Measurements from ENCODE around the gene TUBA4A. TPM values are rescaled to one million over a fixed set of nuclear protein-coding genes. Genes with fewer than 3 reads are reported as not detected.

TUBA4A gene
- total and polyA plus RNA-seq, 9 of the 15 experiments (the other 6 are each of a cell fraction or from before 2014, with no cell fraction given) = 25.1 to 174 (median 42.4) TPM

DNA sequence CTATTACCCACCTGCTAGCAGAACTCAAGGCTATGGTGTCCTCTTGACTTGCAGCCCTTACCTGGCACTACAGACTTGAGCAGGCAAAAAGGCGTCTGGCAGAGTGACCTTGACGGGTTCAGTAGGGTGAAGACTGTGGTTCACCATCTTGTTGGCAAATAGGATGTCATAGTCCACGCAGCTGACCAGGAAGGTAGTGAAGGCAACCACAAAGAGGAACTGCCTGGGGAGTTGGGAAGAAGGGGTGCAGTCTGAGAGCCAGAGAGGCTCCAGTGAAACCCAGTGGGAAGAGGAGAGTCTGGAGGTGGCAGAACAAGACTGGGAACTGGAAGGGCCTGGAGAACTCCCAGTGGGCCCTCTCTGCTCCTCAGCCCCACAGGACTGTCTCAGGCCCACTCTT, 28.4 kb downstream of the TUBA4A start:
- no TSS peak for BruUV-seq (replicated peaks)
- Histone ChIP-seq H4K20me1 (replicated peaks; ENCODE audit: control insufficient read depth, insufficient read depth, low read length) (no peaks in the 10 kb centered on the region), H3K4me3 (no peak overlapping the region), H3K4me2 (ENCODE audit: insufficient read depth, low read length) (no peak overlapping the region), H3K79me2 (ENCODE audit: control insufficient read depth, insufficient read depth, low read length) (peaks cover 34% of the 10 kb centered on the region), H3K36me3 (ENCODE audit: control insufficient read depth, insufficient read depth, low read length) (peaks cover 67% of the 10 kb centered on the region), H3K27me3 (ENCODE audit: control insufficient read depth in 2 of 2, insufficient read depth in 2 of 2, low read length in 2 of 2) (no peaks in the 10 kb centered on the region), H3K9me1 (ENCODE audit: control insufficient read depth, insufficient read depth, low read length) (no peaks in the 10 kb centered on the region), H3K4me1 (replicated peaks in 1 of 2; ENCODE audit: control insufficient read depth in 2 of 2, insufficient read depth in 2 of 2, low read length in 2 of 2) (peaks cover 9 to 24% of the 10 kb centered on the region in 2 experiments; a peak in 3 of 5 replicates), H2AFZ (ENCODE audit: low read depth, low read length) (no peak overlapping the region), H3K9ac (ENCODE audit: insufficient read depth in 1 of 2, low read depth in 2 of 2, low read length in 2 of 2) (no peak overlapping the region; a peak in 1 of 4 replicates), H3K9me3 (replicated peaks; ENCODE audit: control insufficient read depth, insufficient read depth, low read depth, low read length) (no peaks in the 10 kb centered on the region), H3K27ac (ENCODE audit: extremely low read depth, low read depth, low read length) (no peak overlapping the region; the same call in 2 of the 3 replicates)
- ChIA-PET CTCF (ENCODE audit: low intra/inter-chr PET ratio) (no interaction called here), POLR2A (no interaction called here)
- ATAC-seq = no peak
- intact Hi-C loops (cut with micrococcal nuclease) (loop anchor here (5.0 kb wide), 1 partner anchor 72 kb away; no protein-coding TSS in a partner anchor), in situ Hi-C loops (cut with MboI) (no loop called here)
- DNase-seq (ENCODE audit: extremely low read depth in 1 of 4, low spot score in 3 of 4) = no peak
- no peak for FAIRE-seq
- TF ChIP-seq SPI1 (IDR thresholded peaks at IDR 0.05; ENCODE audit: borderline replicate concordance, low read depth, low read length) (0 out of 2 replicates have a peak, but pooled peaks have one; percentile 27), ILK (tag; IDR thresholded peaks at IDR 0.05; ENCODE audit: borderline replicate concordance, low read depth) (no peak)
- WGBS (ENCODE audit: insufficient coverage, low coverage, missing lambda C conversion rate) = 92% methylated on average over 3 of the region's 3 CpGs

DNA sequence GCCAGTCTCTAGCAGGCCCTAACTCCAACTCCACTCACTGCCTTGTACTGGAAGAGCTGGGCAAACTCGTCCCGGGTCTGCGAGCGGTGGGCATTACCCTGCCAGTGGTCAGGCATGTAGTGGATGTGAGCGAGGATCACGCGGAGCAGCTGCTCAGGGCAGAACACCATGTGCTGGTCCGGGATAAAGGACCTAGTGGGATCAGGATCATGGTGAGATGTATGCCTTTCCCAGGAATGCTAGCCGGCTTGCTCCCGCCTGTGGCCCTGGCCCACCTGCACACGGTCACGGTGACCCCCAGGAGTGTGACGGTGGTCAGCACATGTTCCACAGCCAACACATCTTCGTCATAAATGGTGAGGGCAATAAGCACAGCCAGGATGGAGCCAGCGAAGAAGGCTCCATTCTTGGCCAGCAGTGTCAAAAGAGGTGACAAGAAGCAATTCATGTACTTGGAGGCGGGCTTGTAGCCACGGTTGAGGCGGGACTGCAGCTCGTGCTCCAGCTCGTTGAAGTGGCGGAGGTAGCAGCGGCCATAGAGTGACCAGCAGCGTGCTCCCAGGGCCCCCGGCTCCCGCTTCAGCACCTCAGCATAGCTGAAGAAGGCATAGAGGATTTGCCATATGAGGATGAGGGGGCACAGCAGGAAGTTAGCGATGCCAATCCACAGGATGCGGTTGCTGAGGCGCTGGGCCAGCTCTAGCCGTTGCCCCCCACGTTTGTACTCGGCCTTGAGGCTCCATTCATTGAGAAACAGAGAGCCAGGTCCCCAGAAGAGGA, 29.7 kb downstream of the TUBA4A start:
- CTCF ChIA-PET (ENCODE audit: low intra/inter-chr PET ratio) = no interaction called here
- TF ChIP-seq, protein P1, sequence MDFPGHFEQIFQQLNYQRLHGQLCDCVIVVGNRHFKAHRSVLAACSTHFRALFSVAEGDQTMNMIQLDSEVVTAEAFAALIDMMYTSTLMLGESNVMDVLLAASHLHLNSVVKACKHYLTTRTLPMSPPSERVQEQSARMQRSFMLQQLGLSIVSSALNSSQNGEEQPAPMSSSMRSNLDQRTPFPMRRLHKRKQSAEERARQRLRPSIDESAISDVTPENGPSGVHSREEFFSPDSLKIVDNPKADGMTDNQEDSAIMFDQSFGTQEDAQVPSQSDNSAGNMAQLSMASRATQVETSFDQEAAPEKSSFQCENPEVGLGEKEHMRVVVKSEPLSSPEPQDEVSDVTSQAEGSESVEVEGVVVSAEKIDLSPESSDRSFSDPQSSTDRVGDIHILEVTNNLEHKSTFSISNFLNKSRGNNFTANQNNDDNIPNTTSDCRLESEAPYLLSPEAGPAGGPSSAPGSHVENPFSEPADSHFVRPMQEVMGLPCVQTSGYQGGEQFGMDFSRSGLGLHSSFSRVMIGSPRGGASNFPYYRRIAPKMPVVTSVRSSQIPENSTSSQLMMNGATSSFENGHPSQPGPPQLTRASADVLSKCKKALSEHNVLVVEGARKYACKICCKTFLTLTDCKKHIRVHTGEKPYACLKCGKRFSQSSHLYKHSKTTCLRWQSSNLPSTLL (IDR thresholded peaks at IDR 0.05) = no peak
- TF ChIP-seq ESRRB (CRISPR knock-in tag; IDR thresholded peaks at IDR 0.05; ENCODE audit: borderline replicate concordance) (no peak), SREBF2 (CRISPR knock-in tag; IDR thresholded peaks at IDR 0.05) (no peak)
- TF ChIP-seq, protein P2, sequence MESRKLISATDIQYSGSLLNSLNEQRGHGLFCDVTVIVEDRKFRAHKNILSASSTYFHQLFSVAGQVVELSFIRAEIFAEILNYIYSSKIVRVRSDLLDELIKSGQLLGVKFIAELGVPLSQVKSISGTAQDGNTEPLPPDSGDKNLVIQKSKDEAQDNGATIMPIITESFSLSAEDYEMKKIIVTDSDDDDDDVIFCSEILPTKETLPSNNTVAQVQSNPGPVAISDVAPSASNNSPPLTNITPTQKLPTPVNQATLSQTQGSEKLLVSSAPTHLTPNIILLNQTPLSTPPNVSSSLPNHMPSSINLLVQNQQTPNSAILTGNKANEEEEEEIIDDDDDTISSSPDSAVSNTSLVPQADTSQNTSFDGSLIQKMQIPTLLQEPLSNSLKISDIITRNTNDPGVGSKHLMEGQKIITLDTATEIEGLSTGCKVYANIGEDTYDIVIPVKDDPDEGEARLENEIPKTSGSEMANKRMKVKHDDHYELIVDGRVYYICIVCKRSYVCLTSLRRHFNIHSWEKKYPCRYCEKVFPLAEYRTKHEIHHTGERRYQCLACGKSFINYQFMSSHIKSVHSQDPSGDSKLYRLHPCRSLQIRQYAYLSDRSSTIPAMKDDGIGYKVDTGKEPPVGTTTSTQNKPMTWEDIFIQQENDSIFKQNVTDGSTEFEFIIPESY (CRISPR knock-in tag; IDR thresholded peaks at IDR 0.05) = 0 out of 2 replicates have a peak, but pooled peaks have one; percentile 23
- TF ChIP-seq, protein P3, sequence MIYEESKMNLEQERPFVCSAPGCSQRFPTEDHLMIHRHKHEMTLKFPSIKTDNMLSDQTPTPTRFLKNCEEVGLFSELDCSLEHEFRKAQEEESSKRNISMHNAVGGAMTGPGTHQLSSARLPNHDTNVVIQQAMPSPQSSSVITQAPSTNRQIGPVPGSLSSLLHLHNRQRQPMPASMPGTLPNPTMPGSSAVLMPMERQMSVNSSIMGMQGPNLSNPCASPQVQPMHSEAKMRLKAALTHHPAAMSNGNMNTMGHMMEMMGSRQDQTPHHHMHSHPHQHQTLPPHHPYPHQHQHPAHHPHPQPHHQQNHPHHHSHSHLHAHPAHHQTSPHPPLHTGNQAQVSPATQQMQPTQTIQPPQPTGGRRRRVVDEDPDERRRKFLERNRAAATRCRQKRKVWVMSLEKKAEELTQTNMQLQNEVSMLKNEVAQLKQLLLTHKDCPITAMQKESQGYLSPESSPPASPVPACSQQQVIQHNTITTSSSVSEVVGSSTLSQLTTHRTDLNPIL (CRISPR knock-in tag; IDR thresholded peaks at IDR 0.05) = no peak

More for the DNA sequence above, 29.7 kb downstream of the TUBA4A start:
- ATAC-seq = no peak
- POLR2A ChIA-PET = interaction anchor here (0.6 to 0.8 kb wide), 2 partner anchors 71 to 247 kb away, joined by 3 read pairs; no protein-coding TSS in a partner anchor
- 91% methylated on average over 17 of the region's 31 CpGs for WGBS (ENCODE audit: insufficient coverage, low coverage, missing lambda C conversion rate)
- Histone ChIP-seq H3K79me2 (ENCODE audit: control insufficient read depth, insufficient read depth, low read length) (peaks cover 25% of the 10 kb centered on the region), H3K36me3 (ENCODE audit: control insufficient read depth, insufficient read depth, low read length) (peaks cover 79% of the 10 kb centered on the region), H3K9me3 (replicated peaks; ENCODE audit: control insufficient read depth, insufficient read depth, low read depth, low read length) (no peaks in the 10 kb centered on the region), H4K20me1 (replicated peaks; ENCODE audit: control insufficient read depth, insufficient read depth, low read length) (no peaks in the 10 kb centered on the region), H3K4me3 (no peak overlapping the region), H3K9ac (ENCODE audit: insufficient read depth in 1 of 2, low read depth in 2 of 2, low read length in 2 of 2) (no peak overlapping the region; a peak in 1 of 4 replicates), H2AFZ (ENCODE audit: low read depth, low read length) (no peak overlapping the region), H3K27ac (ENCODE audit: extremely low read depth, low read depth, low read length) (no peak overlapping the region), H3K27me3 (ENCODE audit: control insufficient read depth in 2 of 2, insufficient read depth in 2 of 2, low read length in 2 of 2) (no peaks in the 10 kb centered on the region), H3K4me1 (replicated peaks in 1 of 2; ENCODE audit: control insufficient read depth in 2 of 2, insufficient read depth in 2 of 2, low read length in 2 of 2) (peaks cover 14 to 29% of the 10 kb centered on the region in 2 experiments; a peak in 4 of 5 replicates), H3K9me1 (ENCODE audit: control insufficient read depth, insufficient read depth, low read length) (no peaks in the 10 kb centered on the region), H3K4me2 (ENCODE audit: insufficient read depth, low read length) (no peak overlapping the region)
- BruUV-seq (replicated peaks) = no TSS peak
- in situ Hi-C loops (cut with MboI) (no loop called here), intact Hi-C loops (cut with micrococcal nuclease) (no loop called here)
- FAIRE-seq = no peak
- no peak for DNase-seq (ENCODE audit: extremely low read depth in 1 of 4, low spot score in 3 of 4)
